Stimulated activated CD8-positive, alpha-beta memory T cell treated with anti-CD3 and anti-CD28 coated beads, Interleukin-12 subunit alpha, Interleukin-12 subunit beta, amount 100 ng/mL, for 24 hours (primary cell): Measurements from ENCODE around the gene LIPH.
"Not testable (repeated sequence)": the region's sequence is repeated elsewhere in the genome, so short reads cannot be mapped to it uniquely, and the experiment has no call there.

Experiments
- DNase-seq: peaks from one replicate; pipeline ENCODE4 v3.0.0-alpha.2; 2020; ENCODE audit errors: extremely low read depth

LIPH gene

DNA sequence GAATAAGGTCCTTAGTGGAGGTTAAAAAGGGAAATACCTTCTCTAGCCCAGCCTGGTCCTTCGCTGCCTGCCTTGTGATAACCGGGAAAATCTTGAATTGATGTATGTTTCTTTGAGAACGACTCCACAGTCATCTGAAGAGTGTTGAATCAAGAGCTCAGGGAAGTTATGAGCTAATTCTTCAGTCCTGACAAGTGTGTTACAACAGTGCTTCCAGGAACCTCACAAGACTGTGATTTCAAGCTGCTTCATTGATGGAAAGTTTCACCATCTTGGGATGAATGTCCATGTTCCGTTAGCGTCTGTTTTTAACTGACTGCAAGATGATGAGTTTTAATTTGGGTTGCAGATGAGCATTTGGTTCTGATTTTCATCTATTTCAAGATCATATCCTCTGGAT is 66.0 kb downstream of the LIPH start:
- DNase-seq, result no peak

DNA sequence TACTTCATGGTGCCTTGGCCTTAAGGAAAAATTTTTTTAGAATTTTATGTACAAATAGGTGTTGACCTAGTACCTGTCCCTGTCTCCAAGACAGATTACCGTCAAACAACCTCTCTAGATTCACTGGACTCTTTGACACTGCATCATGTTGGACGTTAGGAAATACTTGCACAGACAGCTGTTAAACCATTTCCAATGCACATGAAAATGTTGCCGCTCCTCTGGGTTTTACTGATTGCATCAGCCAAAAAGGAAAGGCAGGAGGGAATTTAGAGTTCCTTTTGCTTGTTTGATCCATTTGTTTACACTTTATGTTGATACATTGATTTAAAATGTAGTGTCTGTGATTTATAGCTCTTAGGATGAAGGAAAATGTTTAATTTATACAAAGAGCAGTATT is 68.1 kb downstream of the LIPH start:
- DNase-seq, result no peak

DNA sequence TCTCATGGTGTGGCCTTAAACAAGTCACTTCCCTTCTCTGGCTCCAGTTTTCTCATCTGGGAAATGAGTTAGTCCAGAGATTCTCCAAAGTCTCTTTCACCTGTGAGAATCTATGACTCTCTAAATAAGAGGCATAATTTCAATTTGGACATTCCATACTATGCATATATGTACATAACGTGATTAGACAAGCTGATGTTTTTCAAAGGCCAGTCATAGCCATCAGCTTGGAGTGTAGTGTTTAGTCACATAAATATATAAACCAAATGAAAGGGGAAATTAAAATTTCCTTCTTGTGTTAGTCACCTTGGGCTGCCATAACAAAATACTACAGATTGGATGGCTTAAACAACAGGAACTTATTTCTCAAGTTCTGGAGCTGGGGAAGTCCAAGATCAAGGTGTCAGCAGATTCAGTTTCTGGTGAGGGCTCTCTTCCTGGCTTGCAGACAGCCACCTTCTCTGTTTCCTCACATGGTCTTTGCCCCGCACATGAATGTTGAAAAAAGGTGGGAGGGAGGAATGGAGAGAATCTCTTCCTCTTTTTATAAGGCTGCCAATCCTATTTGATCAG is 72.9 kb downstream of the LIPH start:
- no peak for DNase-seq

DNA sequence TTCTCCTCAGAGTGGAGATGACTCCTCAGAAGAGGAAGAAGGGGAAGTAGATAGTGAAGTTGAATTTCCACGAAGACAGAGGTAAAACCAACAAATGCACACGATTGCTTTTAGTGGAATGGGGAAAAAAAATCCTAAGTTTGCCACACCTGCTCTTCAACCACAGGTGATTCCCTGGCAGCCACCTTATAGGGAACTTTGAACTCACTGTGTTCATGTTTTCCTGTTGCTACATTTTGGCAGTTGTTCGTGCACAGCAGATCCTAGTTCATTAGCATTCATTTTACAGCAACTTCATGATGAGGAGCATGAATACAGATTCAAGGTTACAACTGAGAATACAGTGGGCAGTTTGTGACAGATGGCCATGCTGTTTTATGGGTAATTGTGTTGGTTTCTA is 75.1 kb downstream of the LIPH start:
- DNase-seq, result no peak

DNA sequence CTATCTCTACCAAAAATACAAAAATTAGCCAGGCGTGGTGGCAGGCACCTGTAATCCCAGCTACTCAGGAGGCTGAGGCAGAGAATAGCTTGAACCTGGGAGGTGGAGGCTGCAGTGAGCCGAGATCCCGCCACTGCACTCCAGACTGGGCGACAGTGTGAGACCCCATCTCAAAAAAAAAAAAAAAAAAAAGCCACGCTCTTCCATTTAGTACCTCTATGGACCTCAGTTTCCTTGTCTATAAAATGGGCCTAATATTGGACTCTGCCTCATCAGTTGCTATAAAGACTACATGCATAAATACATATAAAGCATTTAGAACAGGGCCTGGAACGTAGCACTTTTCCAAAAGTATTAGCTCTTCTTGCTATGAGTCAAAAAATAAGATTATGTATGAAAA is 77.5 kb downstream of the LIPH start:
- not testable (repeated sequence) for DNase-seq

DNA sequence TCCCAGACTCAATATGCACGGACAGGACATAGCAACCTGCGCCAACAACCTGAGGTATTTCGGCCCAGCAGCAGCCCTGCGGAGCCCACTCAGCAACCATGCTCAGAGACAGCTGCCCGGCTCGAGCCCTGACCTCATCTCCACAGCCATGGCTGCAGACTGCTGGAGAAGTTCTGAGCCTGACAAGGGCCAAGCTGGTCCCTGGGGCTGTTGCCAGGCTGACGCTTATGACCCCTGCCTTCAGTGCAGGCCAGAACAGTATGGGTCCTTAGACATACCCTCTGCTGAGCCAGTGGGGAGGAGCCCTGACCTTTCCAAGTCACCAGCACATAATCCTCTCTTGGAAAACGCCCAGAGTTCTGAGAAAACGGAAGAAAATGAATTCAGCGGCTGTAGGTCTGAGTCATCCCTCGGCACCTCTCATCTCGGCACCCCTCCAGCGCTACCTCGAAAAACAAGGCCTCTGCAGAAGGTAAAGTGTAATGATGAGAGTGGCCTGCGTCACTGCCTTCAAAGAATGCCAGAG is 79.0 kb downstream of the LIPH start:
- no peak for DNase-seq

DNA sequence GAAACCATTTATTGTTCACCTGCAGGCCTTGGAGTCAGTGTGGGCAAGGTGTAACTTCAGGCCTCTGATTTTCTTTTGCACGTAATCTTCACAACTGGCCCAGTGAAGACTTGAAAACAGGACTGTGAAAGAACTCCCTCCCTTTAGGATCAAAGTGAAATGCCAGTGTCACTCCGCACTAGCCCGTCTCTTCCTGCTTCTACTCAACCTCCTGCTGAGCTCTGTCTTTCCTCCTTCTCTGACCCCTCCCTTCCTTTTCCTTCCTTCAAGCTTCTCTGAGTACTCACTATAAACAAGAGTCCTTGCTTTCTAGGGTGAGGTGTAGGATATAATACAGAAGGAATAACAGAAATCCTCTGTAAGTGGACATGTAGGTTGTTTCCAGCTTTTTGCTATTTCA is 82.1 kb downstream of the LIPH start:
- no peak for DNase-seq

DNA sequence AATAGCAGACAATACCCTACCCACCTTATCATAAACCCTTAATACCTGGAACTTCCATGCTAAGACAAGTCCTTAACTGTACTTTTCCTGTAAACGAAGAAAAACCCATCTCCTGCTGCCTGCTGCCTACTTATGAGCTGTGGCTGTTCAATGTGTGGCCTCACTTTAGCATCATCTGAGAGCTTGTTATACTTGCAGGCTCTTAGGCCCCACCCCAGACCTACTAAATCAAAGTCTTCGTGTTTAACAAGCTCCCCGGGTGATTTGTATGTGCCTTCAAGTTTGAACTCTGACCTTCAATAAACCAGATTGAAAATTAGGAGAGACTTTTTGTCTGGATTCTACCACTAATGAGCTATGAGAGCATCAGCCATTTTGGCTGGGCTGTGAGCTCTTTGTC is 82.8 kb downstream of the LIPH start:
- no peak for DNase-seq

DNA sequence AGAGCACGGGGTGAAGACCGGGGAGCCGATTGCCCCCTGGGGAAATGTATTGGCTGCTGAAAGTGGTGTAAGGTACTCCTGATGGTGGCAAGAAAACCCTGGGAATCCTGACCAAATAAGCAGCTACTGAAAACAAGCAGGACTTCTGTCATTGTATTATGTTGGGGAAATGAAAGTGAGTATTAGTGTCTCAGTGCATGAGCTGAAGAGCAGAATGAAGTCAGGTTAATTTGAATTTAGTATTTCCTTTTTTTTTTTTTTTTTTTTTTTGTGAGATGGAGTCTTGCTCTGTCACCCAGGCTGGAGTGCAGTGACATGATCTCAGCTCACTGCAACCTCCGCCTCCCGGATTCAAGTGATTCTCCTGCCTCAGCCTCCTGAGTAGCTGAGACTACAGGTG is 86.3 kb downstream of the LIPH start:
- not testable (repeated sequence) for DNase-seq

DNA sequence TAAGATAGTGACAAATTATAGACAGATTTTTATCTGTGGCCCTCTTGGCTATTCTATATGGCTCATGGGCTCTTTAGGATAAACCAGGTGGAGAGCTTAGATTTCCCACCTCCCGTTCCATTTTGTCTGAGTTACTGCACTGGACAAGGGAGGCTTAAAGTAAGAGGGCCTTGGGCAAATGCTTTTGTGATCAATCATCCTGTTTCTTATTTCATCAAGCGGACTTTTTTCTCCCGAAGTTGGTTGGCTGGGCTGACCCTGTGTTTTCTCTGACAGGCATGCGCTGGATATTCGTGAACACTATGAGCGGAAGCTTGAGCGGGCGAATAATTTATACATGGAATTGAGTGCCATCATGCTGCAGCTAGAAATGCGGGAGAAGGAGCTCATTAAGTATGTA is 86.9 kb downstream of the LIPH start:
- DNase-seq, result no peak

DNA sequence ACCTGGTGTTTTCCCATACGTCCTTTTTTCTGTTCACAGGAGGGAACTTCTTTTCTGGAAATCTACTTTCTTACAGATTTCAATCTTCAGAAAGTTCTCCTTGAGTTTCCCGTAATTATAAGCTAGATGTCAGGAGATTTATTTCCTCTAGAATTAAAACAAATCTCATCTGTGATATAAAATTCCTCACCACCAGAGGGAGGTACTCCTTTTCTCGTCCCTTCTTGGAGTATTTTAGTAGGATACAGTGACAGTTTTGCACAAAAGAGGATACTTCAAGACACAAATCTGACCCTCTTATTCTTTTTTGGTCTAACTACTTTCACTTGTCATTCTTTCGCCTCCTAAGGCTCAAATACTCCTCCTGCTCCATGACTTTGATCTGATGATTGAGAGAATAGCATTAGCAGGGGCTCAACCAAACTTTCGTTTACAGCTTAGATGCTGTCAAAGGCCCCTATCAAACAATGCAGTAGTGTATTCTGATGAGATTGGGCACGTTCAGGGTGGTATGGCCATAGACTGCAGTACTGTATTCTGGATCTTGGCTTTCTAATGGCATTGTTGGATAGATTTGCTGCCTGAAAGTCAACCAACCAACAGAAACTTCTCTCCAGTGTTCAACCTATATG is 91.6 kb downstream of the LIPH start:
- DNase-seq, result no peak

DNA sequence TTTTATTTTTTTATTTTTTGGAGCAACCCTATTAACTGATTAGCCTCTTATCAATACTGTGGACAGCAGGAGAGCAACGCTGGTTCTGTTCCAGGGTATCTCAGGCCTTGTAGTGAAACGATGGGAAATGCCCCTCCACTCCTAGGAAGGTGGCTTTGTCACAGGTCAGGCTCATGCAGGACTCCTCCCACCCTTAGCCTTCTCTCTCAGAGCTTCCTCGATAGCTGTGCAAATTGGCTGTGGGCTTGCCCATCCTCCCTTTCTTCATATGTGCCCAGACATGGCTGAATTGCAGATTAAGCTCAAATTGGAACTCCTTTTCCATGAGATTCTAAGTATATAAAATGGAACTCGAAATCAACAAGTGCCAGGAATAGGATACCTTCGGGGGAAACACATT is 92.1 kb downstream of the LIPH start:
- DNase-seq, result no peak

DNA sequence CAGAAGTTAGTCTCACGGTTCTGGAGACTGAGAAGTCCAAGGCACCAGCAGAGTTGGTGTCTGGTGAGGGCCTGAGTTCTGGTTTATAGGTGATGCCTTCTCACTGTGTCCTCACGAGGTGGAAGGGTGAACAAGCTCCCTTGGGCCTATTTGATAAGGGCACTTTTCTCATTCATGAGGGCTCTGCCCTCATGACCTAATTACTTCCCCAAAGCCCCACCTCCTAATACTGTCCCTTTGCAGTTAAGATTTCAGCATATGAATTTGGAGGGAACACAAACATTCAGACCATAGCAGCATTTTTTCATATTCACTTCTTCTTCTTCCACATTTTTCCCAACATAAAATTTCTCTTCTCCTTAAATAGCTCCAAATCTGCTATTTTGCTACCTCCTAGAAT is 95.0 kb downstream of the LIPH start:
- no peak for DNase-seq
